Measurements from ENCODE around the gene ETV2.

The ETV2 gene

DNA sequence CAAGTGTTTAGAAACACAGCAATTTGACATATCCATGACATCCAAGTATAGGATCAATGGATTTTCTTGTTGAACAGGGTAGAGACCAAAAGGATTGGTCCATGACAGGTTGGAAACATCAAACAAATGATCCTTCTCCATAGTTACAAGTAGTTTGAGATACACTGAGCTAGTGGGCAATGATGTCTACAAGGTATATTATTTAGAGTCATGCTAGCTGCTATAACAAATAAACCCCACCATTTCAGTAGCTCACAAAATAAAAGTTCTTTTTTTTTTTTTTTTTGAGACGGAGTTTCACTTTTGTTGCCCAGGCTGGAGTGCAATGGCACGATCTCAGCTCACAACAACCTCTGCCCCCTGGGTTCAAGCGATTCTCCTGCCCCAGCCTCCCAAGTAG is 33.9 kb upstream of the ETV2 start:
- no peak for DNase-seq (ENCODE audit: low read depth)
- H3K4me3 ChIP-seq (replicated peaks; ENCODE audit: low read depth, low read length) = no peak overlapping the region
- TF ChIP-seq, protein P1, sequence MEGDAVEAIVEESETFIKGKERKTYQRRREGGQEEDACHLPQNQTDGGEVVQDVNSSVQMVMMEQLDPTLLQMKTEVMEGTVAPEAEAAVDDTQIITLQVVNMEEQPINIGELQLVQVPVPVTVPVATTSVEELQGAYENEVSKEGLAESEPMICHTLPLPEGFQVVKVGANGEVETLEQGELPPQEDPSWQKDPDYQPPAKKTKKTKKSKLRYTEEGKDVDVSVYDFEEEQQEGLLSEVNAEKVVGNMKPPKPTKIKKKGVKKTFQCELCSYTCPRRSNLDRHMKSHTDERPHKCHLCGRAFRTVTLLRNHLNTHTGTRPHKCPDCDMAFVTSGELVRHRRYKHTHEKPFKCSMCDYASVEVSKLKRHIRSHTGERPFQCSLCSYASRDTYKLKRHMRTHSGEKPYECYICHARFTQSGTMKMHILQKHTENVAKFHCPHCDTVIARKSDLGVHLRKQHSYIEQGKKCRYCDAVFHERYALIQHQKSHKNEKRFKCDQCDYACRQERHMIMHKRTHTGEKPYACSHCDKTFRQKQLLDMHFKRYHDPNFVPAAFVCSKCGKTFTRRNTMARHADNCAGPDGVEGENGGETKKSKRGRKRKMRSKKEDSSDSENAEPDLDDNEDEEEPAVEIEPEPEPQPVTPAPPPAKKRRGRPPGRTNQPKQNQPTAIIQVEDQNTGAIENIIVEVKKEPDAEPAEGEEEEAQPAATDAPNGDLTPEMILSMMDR (IDR thresholded peaks at IDR 0.05; ENCODE audit: low read length, missing control alignments) = no peak

DNA sequence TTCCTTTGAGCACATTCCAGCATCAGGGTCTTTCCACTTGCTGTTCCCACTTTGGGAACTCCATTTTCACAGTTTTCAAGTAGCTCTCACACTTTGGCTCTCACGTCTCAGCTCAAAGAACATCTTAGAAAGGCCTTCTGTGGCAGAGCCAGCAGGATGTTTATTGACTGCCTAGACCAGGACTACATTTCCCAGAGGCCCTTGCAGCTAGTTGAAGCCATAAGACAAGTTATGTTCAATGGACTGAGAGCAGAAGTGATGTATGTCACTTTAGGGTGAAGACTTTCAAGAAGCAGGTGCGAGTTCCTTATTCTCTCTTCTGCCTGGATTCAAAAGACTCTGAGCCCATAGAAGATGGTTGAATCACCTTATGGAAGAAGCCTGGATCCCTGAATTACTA is 33.3 kb upstream of the ETV2 start:
- no peak overlapping the region for H3K4me3 ChIP-seq (replicated peaks; ENCODE audit: low read depth, low read length)
- no peak for DNase-seq (ENCODE audit: low read depth)
- TF ChIP-seq, protein P1 (IDR thresholded peaks at IDR 0.05; ENCODE audit: low read length, missing control alignments) = no peak

DNA sequence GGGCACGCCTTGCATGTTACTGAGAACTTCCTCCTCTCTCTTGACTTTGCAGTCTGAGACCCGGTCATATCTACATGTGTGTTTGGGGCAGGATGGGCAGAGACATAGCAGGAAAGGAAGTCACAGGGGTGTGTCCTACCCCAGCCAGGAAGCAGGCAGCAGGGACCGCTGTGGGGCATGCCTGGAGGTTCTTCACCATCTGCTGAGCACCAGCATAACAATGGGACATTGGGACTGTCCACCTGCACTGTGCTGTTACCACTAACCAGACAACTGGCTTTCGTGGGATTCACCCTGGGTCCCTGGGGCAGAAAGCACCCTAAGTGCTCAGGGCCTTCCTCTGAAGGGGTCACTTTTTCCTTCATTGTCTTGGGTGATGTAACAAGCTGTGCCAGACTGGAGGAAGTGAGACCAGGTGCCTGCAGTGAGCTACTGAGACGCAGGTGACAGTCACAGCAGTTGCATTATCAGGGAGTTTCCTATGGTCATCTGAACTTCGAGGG is 31.6 kb upstream of the ETV2 start:
- TF ChIP-seq, protein P1 (IDR thresholded peaks at IDR 0.05; ENCODE audit: low read length, missing control alignments) = no peak
- DNase-seq (ENCODE audit: low read depth) = no peak
- no peak overlapping the region for H3K4me3 ChIP-seq (replicated peaks; ENCODE audit: low read depth, low read length)

DNA sequence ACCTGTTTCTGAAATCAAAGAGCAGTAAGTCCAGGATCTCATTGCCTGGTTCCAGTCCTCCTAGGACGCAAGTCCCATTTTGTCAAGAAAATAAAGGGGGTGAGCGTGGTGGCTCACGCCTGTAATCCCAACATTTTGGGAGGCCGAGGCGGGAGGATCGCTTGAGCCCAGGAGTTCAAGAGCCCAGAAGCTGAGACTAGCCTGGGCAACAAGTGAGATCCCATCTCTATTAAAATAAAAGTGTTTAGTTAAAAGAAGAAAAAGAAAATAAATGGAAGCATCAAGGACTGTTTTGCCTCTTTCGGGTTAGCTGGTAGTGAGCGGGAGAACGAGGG is 29.4 kb upstream of the ETV2 start:
- DNase-seq (ENCODE audit: low read depth) = no peak
- TF ChIP-seq, protein P1 (IDR thresholded peaks at IDR 0.05; ENCODE audit: low read length, missing control alignments) = no peak
- peak overlapping the region; percentile 90 for H3K4me3 ChIP-seq (replicated peaks; ENCODE audit: low read depth, low read length)

DNA sequence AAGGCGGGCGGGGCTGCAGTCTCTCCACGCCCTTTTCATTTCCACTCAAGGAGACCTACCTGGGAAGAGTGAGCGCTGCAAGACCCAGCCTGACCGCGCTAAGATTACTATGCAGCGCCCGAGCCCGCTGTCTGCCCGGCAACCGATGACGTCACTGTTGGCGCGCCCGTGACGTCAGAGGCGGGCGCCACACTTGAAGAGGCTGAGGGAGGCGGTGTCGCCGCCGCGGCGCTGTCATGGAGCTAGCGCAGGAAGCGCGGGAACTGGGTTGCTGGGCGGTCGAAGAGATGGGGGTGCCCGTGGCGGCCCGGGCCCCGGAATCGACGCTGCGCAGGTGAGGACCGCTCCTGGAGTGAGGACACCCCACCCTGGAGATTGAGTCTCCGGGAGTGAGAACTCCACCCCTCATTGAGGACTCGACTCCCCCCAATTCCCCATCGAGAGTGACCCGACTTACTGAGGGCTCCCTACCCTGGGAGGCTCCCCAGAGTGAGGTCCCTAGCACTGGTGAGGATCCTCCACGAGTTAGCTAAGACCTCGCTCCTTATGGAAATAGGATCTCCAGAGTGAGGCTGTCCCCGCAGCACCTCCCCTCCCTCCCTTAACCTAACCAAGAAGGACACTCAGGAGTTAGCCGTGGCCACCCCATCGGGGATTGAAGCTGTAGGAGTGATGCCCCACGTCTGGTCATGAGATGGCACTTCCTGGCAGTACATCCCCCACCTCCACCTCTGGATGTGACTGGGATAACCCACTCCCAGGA is 28.8 kb upstream of the ETV2 start, which contains the start of gene HAUS5:
Gene HAUS5, plus strand, starts transcription at position 177 of the 763 bp plus-strand sequence. Its CDS starts 60 bp downstream, at position 237.
- H3K4me3 ChIP-seq (replicated peaks; ENCODE audit: low read depth, low read length) = peak within 1 kb of the TSS; percentile 90
- peak; percentile 90 for DNase-seq (ENCODE audit: low read depth)
- TF ChIP-seq, protein P1 (IDR thresholded peaks at IDR 0.05; ENCODE audit: low read length, missing control alignments) = no peak

DNA sequence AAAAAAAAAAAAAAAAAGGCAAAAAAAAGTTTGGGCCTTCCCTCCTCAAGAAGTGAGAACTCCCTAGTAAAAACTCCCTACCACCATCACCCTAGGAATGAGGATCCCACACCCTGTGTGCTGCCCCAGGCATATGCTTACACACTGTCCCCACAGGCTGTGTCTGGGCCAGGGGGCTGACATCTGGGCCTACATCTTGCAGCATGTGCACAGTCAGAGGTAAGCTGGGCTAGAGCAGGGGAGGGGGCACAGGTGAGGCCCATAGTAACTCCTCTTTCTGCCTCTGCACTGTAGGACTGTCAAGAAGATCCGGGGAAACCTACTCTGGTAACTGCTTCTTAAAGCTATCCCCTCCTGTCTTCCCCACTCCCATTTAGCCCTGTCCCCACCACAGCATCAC is 28.0 kb upstream of the ETV2 start:
- TF ChIP-seq, protein P1 (IDR thresholded peaks at IDR 0.05; ENCODE audit: low read length, missing control alignments) = no peak
- no peak for DNase-seq (ENCODE audit: low read depth)
- no peak overlapping the region for H3K4me3 ChIP-seq (replicated peaks; ENCODE audit: low read depth, low read length)

DNA sequence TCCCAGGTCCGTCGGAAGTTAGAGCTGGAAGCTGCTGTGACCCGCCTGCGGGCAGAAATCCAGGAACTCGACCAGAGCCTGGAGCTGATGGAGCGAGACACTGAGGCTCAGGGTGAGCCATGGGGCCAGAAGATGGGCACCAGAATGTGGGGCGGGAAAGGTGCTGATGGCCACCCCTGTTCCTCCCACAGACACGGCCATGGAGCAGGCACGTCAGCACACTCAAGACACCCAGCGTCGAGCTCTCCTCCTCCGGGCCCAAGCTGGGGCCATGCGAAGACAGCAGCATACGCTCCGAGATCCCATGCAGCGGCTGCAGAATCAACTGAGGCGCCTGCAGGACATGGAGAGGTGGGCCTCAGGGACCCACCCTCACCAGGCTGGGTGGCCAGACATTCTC is 26.5 kb upstream of the ETV2 start:
- TF ChIP-seq, protein P1 (IDR thresholded peaks at IDR 0.05; ENCODE audit: low read length, missing control alignments) = no peak
- no peak overlapping the region for H3K4me3 ChIP-seq (replicated peaks; ENCODE audit: low read depth, low read length)
- no peak for DNase-seq (ENCODE audit: low read depth)
